GM19240 (cell line): ENCODE measurements around the gene MAPK8IP3.
"Not testable (repeated sequence)": the region's sequence is repeated elsewhere in the genome, so short reads cannot be mapped to it uniquely, and the experiment has no call there.

Experiments used
- DNase-seq: peaks from one replicate; pipeline ENCODE4 v3.0.0; 2011; ENCODE audit warnings: low spot score; ENCODE audit not compliant: insufficient read length

MAPK8IP3 gene

DNA sequence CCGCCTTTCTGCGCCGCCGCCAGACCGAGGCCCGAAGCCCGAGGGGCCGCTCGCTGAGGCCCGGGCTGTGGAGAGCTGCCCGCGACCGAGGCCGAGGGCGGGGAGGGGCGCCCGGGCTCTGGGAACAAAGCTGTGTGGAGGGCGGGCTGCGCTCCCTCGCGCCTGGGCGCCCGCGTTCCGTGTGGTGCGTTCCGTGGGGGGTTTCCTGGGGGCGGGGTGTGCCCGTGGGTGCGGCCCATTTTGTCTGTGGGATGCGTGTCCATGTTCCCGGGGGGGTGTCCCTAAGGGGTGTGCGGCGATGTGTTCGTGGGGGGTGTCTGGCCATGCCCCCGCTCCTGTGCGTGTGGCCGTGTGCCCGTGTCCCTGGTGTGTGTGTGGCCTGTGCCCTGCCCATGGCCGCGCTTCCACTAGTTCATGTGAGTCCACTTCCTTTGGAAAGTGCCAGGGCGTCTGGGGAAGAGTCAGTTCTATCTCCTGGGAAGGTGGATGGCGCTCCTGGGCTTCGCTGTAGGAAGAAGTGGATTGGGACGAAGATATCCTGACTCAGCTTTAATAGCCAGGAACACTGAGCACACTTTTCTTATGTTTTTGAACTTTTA lies 27.4 kb upstream of the MAPK8IP3 start:
- DNase-seq: peak; percentile 36

DNA sequence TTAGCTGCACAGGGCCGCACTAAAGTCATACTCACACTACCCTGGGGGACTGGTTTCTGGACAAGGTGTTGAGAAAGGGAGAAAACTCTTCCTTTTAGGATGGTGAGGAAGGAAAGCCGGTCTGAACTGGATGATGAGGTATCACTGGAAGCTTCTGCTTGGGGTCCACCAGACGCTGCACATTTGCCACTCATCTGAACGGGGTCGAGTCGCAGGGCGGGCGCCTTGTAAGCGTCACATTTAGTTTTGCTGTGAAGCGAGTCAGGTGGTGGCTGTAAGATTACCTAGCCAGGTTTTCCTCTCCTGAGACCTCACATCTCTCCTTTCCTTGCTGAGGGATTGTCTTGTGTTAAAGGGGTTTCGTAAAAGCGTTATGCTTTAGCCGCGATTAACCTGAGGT lies 25.6 kb upstream of the MAPK8IP3 start:
- no peak for DNase-seq

DNA sequence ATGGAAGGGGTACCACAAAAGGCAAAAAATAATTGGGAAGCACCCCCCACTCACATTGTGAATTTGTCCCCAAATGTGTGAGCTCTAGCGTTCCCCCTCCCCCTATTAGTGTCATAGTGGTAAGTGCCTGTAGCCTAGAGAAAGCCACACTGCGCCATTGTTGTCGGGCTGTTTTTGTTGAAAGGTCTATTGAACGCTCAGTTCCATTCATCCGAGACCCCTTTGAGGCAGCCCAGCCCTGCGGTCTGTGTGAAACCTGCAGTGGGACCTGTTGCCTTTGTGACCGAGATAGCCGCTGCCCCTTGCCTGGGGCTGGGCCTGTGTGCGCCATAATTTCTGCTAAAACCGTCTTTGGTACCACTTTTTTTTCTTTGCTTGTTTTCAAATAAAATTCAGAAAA lies 25.0 kb upstream of the MAPK8IP3 start:
- DNase-seq: no peak

DNA sequence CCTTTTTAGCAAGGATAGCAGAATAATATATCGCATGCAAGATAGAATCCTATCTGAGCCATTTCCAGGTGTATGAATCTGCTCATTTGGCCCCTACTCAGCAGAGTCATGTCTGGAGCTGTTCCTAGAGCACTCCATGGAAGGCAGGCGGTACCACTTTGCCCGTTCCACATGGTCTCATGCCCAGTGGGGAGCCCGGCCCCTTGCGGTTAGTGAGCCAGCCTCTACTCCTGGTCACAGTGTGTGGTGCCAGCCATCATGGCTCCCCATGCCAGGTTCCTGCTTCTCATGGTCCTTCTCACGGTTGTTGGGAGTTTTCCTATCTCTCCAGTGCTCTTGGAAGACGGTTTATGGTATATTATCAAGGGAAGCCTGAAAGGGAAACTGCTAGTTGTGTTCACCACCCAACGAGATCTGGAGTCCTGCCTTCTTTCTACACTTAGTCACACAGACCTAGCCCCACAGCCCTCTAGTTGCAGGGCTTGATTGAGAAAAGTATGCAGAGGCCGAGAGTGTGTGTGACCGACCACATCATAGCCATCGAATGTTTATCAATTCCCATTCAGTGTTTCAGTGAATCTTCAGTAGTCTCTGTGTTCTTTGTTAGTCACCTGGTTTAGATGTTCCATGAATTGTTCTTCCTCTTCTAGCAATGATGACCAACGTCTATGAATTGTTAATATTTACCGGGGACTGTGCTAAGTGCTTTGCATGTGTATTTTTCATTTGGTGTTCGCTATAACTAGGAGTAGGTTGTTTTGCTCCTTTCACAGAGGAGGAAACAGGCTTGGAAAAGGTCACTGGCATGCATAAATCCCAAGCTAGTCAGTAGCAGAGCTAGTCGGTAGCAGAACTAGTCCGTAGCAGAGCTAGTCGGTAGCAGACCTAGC lies 18.3 kb upstream of the MAPK8IP3 start:
- no peak for DNase-seq

DNA sequence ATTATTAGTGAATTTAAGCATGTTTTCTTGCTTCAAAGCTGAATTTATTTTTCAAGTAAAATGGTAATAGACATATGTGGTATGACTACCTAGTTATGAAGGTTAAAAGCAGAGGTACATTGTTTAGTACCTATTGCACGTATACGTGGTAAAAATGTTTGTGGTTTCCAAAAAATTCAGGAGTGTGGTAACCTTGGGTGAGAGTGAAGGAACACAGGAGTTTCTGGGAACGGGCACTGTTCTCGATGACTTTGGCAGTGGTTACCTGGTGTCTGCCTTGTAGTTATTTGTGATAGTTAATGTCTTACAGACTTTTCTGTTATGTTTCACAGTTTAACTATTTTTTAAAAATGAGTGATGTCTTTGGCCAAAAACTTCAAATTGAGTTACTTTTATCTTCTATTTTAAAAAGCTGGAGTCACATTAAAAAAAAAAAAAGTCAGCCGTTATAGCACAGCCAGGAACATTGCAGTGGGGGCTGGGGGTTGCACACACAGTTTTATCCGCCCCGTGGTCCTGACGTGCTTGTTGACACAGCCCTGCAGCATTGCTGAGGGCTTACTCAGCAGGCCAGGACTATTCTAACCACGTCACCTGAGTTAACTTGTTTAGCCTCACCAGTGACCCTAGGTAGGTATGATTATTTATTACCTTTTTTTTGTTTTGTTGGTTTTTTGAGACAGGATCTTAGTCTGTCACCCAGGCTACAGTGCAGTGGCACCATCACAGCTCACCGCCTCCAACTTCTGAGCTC lies 17.0 kb upstream of the MAPK8IP3 start:
- DNase-seq: no peak

DNA sequence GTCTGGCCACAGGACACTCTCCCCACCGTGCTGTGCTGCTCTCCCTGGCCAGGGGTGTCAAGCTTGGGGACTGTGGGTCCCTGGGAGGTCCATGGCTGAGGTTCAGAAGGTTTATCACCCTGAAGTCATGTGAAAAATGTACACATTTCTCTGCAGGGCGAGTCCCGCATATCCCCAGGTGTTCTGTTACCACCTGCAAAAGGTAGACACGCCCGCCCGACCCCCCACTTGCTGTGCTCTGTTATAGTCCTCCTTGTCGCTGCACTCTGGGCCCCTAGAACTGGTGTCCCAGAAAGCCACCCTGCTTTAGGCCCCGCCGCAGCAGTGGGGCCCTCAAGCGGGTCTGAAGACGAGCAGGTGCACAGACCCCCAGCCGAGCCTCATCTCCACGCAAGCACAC lies 16.1 kb upstream of the MAPK8IP3 start:
- no peak for DNase-seq

DNA sequence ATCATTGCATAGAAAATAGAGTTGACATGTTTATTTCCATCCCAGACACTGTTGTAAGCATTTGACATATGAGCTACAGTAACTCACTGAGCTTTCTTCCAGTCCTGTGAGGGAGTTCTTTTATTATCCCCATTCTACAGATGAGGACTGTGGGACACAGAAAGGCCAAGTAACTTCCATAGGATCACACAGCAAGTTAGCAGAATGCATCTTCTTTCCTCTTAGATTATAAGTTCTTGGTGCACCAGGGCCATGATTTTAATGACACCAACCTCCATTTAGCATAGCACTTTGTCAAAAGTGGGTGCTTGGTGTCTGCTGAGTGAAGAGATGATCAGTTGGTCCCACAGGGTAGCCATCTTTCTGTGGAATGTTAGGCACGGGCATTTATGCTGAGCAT lies 15.2 kb upstream of the MAPK8IP3 start:
- no peak for DNase-seq

DNA sequence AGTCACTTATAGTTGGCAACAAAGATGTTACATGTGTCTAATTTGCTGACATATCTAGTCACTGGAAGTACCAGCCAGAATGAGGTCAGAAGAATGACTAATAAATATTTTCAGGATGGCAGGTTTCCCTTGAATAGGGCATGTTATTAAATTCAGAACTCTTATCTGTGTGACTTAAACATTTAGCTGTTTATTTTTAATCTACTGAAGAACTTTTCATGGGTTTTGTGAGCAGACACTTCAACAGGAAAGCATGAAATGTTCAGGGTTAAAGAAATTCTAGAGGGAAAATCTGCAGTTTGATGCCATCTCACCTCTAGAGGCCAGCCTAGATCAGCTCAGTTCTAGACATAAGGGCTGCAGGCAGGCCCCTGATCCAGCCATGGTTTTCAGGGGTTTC lies 14.7 kb upstream of the MAPK8IP3 start:
- DNase-seq: no peak

DNA sequence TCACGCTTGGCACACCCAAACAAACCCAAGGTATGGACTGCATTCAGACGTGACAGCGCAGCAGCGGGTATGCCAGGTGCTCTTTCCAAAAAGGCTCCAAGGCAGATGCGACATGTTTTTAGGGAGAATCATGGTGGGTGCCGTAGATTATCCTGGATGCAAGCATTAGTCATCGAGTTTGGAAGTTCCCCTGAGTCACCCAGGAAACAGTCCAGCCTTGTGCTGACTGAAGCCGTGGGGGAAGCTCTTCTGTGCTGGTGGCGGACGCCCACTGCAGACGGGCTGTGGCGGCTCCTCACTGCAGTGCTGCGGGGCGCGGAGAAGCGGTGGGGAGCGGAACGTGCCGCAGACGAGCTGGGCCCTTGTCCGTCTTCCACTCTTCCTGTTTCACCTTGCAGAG lies 14.0 kb upstream of the MAPK8IP3 start:
- no peak for DNase-seq

DNA sequence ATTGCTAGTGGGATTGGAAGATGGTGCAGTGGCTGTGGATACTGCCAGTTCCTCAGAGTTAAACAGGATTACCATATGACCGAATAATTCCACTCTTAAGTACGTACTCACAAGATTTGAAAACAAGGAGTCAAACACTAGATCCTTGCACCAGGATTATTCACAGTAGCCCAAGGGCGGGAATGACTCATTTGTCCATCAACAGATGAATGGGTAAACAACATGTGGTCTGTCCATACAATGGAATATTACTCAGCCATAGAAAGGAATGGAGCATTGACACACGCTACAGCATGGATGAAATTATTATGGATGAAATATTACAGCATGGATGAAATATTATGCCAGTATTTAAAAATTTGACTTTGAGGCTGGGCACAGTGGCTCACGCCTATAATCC lies 9.1 kb upstream of the MAPK8IP3 start:
- DNase-seq: no peak

DNA sequence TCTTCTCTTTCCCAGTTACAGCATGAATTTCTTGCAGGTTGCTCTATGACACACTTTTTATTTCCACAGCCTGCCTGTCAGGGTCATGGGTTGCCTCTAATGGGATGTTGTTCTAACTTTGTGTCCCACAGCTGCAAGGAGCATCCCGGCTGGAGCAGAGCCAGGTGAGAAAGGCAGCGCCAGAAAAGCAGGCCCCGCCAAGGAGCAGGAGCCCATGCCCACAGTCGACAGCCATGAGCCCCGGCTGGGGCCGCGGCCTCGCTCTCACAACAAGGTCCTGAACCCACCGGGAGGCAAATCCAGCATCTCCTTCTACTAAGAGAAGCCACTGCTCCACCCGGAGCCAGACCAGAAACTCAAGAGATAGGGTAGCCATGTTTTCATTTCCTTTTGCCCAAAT lies 7.3 kb upstream of the MAPK8IP3 start:
- no peak for DNase-seq

DNA sequence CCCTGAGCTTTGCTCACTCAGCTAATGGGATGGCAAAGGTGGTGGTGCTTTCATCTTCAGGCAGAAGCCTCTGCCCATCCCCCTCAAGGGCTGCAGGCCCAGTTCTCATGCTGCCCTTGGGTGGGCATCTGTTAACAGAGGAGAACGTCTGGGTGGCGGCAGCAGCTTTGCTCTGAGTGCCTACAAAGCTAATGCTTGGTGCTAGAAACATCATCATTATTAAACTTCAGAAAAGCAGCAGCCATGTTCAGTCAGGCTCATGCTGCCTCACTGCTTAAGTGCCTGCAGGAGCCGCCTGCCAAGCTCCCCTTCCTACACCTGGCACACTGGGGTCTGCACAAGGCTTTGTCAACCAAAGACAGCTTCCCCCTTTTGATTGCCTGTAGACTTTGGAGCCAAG lies 5.7 kb upstream of the MAPK8IP3 start:
- DNase-seq: no peak

DNA sequence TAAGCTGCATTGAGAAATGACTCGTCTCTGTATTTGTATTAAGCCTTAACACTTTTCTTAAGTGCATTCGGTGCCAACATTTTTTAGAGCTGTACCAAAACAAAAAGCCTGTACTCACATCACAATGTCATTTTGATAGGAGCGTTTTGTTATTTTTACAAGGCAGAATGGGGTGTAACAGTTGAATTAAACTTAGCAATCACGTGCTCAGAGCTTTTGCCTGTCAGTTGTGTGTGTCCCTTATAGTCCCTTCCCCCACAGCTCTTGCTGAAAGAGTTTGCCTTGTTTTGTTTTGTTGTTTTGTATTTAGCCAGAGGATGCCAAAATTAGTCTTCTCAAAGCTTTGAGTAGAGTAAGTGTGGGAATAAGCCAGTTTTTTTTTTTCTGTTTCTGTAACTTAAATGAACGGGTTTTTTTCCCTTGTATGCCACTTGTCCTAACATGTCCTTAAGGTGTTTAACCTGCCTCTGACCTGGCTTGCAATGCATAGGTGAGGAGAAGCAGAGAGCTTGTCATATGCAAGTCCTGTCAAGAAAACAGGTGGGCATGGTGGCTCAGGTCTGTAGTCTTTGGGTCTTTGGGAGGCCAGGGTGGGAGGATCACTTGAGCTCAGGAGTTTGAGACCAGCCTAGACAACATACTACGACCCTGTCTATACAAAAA lies 4.6 kb upstream of the MAPK8IP3 start:
- DNase-seq: no peak

DNA sequence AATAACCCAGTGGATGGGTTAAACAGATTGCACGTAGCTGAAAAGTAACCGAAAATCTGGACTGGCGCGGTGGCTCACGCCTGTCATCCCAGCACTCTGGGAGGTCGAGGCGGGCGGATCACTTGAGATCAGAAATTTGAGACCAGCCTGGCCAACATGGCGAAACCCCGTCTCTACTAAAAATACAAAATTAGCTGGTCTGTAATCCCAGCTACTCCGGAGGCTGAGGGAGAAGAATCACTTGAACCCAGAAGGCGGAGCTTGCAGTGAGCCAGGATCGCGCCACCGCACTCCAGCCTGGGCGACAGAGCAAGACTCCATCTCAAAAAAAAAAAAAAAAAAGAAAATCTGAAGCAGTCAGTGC lies 689 bp upstream of the MAPK8IP3 start:
- not testable (repeated sequence) for DNase-seq

DNA sequence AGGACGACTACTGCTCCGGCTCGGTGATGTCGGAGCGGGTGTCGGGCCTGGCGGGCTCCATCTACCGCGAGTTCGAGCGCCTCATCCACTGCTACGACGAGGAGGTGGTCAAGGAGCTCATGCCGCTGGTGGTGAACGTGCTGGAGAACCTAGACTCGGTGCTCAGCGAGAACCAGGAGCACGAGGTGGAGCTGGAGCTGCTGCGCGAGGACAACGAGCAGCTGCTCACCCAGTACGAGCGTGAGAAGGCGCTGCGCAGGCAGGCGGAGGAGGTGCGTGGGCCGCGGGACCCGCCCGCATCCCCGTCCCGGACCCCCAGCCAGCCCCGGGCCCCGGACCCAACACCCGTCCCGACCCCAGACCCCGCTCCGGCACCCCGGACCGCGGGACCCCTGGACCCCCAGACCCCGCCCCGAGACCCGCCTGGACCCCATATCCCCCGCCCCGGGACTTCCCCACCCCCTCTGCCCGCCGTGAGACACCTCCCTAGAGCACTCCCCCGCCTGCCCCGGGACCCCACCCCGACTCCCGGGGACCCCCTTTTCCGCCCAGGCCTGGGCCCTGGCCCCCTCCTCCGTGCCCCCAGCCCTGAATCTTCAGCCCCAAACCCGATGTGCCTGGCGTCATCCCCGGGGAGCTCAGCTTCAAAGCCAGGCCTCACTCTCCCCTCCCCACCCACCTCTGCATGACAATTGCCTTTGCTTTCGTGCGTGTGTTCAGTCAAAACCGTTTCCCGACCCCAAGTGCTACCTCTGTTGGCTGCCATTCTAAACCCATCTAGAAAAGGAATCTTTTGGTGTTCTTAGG lies 594 bp downstream of the MAPK8IP3 start:
- DNase-seq: peak; percentile 48

DNA sequence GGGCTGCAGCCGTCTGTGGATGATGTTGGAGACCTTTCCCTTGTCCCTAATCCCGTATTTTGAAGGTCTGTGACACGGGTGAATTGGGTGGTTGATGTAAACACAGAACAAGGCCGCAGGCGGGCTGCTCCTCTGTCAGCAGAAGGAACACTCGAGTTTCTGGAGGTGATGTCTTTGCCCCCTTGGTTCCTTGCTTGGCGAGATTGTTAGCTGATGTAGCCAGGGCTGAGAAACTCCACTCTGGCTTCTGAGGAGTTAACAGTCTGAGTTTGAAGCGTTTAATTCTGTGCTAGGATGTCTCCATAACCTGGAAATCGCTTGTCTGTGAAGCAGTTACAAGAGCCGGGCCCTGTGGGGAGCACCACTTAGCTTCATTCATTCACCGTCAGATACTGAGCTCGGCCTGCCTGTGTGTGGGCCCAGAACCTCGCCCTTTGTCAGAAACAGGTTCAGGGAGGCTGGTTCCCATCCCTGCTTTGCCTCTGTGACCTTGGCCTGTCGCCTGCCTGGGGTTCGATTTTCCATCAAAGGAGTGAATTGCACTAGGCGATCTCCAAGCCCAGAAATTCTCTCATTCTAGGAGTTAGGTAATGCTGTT lies 1.3 kb downstream of the MAPK8IP3 start:
- DNase-seq: no peak

DNA sequence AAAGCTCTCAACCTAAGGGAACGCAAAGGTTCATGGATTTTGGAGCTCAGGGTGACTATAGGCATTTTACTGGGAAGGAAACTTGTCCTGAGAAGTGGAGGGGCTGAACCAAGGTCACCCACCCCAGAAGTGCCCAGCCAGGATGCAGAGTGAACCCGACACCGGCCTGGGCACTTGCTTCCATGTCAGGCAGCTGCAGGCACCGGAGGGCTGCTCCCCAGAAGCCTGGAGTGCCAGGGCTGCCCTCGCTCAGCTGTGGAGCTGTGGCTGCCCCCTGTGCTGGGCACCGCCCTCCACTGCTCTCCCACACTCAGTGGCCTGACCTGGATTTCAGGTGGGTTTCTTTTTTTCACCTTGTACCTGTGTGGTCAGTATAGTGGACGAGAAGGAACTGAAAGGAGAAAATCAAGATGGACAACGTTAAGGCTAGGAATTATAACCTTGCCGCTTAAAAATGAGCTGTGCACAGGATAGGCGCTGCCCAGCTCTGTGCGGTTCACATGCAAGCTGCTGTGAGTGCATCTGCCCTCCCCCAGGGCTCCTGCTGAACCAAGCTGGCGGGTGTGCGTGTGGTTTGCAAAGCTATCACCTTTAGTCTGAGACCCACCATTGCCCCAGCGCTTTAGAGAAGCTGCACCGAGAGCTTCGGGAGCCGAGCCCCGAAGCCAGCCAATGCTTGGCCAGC lies 2.2 kb downstream of the MAPK8IP3 start:
- DNase-seq: no peak

DNA sequence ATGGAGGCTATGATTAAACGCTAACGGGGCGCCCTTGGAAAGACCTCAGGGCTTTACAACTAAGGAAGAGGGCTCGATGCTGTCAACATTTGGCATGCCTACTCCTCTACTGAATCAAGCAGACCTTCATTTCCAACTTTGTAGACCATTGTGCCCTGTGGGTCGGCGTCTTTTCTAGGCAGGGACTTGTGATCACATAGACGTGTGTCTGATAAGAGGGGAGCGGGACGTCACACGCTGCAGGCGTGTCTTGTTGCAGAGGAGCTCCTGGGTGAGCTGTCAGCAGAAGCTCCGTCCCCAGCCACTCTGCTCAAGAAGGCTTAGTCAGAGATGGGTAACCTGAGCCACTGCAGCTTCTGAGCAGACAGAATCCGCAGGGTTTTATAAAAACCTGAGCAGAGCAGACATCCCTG lies 2.8 kb downstream of the MAPK8IP3 start:
- no peak for DNase-seq

DNA sequence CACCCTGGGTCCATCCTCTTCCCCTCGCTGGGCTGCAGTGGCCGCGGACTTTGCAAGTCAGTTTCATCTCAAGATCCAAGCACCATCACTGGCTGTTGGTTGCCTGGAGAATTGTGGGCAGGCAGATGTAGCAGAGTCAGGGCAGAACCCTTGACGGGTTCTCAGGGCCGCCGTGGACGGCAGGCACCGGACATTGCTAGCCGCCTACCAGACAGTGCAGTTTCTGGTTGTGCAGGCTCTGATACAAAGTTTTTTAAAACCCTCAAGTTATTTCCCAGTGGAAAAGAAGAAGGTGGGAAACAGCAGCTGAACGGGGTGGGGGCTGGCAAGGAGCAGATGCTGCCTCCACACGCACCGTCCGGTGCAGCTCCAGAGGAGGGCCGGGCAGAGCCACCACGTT lies 3.4 kb downstream of the MAPK8IP3 start:
- no peak for DNase-seq
